GM18858 (cell line): ENCODE results near the gene PPT1.
"Not testable (repeated sequence)": the region's sequence is repeated elsewhere in the genome, so short reads cannot be mapped to it uniquely, and the experiment has no call there.

Experiments used
- ATAC-seq: cut with Tn5 transposase; IDR thresholded peaks from one replicate; pipeline ENCODE4 v1.9.1; 2021; ENCODE audit not compliant: unreplicated experiment

The PPT1 gene

DNA sequence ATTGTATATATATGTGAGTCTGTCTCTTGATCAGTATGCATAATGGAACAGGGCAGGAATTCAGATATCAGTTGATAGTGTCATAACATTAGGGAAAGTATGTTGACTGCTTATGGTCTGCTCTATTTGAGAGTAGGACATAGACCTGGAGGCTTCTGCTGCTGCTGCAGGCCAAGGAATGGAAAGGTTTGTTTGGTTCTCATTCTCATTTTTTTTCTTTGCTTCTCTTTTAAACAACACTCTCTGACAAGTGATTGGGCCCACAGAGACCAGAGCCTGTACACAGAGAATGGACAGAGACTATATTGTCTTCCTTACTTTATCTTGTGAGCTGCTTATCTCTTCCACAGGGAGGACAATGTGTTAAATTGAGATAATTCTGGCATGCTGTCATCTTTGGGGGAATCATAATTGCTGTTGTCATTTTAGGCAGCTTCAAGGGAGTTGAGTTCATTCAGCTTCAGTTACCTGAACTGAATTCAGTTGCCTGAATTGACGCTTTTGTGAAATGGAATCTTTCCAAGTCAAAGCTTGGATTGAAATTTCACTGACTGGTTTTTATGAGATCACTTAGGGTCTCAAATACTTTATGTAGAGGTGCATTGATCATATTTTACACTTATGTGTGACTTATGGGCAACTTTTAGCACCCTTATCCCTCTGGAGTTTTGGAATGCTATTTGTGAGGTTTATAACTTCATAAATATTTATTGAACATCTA is 39.6 kb downstream of the PPT1 start:
- ATAC-seq: no peak

DNA sequence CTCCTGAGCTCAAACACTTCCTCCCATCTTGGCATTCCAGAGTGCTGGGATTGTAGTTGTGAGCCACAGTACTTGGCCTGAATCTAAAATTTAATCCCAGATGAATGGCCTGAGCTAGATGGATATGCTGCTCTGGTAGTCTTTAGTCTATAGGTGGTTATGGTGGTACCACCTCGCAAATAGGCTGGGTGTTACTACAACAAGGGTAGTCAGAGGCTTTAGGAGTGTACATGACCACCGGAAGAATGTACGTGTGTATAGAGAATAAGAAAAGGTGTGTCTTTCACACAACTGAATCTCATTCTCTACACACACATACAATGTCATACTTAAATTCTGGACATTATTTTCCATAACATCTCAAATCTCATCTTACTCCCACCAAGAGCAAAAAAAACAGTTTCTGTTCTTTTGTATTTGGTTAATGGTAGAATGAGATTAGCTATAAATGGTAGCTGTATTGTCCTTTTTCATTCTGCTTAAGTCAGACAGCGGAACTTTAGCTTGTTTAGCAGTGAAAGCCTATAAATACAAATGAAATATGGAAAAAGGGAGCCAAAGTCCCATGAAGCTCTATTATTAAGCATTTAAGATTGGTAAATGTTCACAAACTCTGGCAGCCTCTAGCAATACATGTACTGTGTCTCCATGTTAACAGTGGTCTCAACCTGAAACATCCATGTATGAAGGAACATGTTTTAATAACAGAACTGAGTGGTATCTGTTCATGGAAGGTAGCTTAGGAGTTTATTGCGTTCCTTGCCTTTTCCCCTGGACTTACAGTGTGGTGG is 40.3 kb downstream of the PPT1 start:
- no peak for ATAC-seq

DNA sequence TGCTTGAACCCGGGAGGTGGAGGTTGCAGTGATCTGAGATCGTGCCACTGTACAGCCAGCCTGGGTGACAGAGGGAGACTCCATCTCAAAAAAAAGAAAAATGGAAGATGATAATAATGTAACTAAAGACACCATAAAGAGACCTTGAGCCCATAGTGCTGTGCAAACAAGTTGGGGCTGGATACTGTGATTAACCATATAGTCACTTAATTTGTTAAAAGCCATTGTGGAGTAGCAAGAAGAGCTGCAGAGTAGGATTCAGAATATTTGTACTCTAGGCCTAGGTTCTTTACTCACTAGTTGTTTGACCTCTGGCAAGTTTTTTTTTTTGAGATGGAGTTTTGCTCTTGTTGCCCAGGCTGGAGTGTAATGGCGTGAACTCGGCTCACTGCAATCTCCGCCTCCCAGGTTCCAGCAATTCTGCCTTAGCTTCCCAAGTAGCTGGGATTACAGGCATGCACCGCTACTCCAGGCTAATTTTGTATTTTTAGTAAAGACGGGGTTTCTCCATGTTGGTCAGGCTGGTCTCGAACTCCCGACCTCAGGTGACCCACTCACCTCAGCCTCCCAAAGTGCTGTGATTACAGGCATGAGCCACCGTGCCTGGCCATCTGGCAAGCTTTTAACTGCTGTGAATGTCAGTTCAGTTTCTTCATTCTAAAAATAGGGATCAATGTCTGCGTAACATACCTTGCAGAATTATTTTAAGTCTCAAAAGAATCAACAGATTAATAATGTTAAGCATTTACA is 43.7 kb downstream of the PPT1 start:
- ATAC-seq: no peak

DNA sequence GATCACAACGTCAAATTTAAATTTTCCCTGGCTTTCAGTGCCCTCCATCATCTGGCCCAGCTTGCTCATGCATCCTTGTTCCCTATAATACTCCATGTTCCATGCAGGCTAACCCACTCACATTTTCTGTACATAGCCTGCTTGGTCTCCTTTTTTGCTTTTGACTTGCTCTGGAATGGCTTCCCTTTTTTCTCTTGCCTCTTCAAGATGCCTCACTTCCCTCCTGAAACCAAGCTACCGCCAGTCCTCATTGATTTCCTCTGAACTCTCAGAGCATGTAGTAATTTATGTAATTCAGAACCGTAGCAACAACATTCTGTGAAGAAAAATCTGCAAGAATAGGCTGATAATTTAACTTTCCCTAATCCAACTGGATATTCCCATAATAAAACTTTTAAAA is 46.2 kb downstream of the PPT1 start:
- no peak for ATAC-seq

DNA sequence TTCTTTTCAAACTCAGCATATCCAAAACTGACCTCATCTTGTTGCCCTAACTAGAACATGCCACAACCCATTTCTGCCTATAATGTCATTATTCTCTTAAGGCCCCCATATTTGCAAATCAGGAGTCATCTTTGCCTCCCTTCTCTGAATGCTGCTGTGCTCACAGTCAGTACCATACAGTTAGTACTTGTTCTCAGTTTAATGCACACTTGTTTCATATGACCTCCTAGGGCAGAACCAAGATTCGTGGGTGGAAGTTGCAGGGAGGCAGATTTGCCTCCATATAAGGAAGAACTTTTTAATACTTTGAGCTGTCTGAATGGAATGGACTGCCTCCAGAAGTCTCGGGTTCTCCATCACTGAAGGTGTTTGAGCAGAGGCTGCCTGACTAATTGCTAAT is 47.3 kb downstream of the PPT1 start:
- no peak for ATAC-seq

DNA sequence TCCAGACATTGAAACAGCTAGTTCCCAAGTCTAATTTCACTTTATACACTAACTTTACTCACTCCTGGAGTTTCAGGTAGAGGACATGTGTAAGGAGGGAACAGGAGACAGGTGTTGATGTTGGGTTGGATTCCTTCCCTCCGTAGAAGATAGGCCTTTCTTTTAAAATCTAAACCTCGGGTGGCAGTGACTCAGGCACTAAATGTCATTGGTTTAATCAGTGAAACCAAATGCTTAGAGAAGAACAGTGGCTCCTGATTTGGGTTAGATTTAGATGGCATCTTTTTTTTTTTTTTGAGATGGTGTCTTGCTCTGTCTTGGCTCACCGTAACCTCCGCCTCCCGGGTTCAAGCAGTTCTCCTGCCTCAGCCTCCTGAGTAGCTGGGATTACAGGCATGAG is 49.3 kb downstream of the PPT1 start:
- no peak for ATAC-seq

DNA sequence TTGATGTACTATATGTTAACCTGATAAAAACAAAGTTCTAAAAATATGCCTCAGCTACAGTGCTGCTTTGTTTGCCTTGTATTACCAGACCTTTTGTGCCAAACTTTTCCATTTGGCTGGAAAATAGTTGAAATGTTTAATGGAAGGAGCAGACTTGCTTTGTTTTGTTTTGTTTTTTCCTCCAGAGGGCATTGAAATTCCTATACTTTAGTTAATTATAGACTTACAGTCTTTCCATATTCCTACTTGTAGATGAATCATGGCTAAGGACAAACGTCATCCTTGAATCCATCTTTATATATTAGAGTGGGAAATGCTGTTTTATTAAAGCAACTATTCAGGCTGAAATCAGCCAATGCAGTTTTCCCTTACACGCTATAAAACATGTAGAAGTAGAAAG is 49.8 kb downstream of the PPT1 start:
- ATAC-seq: no peak

DNA sequence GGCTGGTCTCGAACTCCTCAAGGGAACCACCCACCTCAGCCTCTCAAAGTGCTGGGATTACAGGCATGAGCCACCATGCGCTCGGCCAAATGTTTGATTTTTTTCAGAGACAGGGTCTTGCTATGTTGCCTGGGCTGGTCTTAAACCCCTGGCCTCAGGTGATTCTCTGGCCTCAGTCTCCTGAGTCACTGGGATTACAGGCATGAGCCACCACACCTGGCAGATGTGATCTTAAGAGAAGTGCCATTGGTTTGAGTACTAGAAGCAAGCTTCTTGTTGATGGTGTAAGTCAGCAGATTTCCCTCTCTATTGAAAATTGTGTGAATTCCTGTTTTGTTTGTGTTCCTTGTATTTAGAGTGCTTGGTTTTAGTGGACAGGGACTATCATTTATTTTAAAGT is 51.3 kb downstream of the PPT1 start:
- no peak for ATAC-seq

DNA sequence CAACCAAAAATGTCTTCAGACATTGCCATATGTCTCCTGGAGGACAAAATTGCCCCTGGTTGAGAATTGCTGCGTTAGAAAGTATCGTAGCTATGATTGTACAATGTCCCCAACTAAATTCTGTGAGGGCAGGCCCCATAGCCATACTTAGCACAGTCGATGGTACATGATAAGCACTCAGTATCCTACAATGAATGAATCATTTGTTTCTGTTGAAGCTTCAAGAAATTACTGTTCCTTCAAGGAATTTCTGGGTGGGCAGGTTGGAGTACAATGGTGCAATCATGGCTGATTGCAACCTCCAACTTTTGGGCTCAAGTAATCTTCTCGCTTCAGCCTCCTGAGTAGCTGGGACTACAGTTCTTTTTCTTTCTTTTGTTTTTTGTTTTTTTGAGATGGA is 51.9 kb downstream of the PPT1 start:
- no peak for ATAC-seq

DNA sequence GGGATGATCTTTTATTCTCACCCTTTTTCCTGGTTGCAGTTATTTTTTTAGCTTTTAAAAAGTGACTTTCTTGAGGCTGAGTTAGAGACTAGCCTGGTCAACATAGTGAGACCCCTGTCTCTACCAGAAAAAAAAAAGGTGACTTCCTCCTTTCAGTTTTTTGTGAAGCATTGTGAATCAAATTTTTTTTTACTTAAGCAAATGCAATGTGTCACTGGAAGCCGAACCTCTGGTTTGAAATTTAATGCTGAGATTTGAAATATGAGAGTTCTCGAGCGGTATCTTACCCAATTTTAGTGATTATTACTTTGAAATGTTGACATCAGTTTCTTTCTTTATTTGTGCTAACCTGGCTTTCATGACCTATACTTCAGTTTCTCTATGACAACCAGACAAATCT is 52.9 kb downstream of the PPT1 start:
- ATAC-seq: no peak

DNA sequence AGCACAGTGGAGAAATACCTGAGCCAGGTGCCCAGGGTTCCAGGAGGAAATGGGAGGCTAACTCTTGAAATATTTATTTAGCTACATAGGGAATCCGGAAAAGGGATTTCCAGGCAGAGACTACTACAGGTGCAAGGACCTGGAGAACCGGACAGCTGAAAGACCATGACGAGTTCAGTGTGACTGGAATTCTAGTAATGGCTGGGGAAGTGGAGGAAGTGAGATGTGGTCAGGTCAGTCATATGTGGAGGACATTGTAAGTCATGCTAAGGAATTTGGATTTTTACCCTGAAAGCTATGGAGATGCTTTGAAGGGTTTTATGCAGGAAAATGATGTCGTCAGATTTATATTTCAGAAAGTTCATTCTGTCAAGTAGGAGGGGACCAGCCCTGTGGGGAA is 54.7 kb downstream of the PPT1 start:
- ATAC-seq: no peak

DNA sequence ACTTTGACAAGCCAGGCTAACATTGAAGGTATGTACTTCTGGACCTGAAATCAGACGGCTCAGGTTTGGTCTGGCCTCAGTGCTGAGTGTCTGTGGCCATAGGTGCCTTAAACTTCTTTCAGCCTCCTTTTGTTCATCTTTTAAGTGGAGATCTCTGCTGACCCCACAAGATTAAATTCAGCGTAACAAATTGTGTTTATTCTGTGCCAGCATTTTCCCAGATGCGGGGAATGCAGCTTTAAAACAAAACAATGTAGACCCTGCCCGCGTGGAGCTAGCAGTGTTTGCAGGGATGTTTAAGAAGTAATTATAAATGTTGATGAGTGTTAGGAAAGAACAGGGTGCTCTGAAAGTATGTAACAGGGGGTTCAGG is 55.6 kb downstream of the PPT1 start:
- ATAC-seq: no peak

DNA sequence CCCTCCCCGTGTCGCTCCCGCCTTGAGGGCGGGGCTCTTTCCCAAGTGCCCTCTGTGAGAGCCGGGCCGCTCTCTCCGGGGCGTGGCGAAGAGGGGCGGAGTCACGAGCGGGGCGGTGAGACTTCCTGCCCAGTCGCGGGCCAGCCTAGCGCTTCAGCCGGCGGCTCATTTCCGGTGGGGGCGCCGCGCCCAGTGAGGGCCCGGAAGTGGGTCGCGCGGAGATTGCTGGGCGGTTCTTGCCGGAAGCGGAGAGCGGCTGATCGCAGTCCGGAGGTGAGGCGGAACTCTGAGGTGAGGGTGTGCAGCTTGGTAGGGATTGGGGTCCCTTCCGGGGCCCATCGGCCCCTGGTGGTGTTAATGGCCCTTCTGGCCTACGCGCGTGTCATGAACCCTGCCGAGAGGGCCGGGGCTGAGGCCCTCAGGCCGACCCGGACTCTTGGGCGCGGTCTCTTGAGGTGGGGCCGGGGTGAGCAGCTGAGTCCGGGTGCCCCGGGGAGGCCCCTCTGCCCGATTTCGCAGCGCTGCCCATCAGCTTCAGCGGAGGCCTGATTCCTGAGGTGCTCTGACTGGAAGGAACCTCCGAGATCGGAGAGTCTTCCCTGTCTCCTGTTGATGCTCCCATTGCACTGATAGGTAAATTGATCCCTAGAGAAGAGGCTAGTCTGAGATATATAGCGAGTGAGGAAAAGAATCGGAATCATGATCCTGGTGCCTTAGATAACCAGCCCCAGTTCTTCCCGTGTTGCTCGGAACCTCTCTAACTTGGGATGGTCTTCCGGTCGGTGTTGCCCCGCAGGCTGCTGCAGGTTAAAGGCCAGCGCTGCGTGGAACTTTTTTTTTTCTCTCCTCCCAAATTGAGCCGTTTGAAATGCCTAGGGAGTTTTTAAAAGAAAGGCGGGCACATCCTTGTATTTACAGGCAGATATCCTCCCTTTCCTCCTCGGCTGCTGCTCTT is 56.3 kb downstream of the PPT1 start, which contains the start of gene CAP1:
TSS of gene CAP1 (plus strand) at position 219 of the 955 bp plus-strand sequence. CDS start 18,618 bp downstream, outside the sequence.
- peak; percentile 70 for ATAC-seq

DNA sequence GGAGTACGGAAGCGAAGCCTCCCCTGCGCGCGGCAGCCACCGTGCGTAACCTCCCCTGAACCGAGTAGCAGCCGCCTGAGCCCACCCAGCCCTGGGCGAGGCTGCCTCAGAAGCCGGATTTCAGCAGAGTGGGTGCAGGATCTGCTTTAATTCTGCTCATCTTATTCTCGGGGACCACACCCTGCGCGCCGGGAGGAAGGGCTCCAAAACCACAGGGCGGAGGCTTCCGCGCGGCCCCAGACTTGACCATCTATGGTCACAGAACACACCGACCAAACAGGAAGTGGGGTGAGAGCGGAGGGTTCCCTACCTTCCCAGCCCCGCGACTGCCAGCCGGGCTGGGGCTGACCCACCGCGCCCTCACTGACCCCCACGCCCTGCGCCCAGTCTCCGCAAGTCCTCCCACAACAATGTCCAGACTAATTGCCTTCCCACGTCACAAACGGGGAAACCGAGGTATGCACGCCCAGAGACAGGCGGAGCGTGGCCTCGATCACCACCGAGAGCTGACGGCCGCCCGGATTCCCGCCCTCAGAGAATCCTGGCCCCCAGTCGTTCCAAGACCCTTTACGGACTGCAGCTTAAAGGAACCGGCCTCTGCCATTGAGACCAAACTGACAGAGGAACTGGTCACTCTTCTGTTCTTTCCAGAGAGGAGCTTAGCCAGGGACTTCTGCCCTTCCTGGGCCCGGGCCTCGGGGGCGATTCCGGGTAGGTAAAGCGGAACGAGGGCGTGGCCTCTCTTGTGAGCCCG is 57.1 kb downstream of the PPT1 start:
- peak; percentile 30 for ATAC-seq

DNA sequence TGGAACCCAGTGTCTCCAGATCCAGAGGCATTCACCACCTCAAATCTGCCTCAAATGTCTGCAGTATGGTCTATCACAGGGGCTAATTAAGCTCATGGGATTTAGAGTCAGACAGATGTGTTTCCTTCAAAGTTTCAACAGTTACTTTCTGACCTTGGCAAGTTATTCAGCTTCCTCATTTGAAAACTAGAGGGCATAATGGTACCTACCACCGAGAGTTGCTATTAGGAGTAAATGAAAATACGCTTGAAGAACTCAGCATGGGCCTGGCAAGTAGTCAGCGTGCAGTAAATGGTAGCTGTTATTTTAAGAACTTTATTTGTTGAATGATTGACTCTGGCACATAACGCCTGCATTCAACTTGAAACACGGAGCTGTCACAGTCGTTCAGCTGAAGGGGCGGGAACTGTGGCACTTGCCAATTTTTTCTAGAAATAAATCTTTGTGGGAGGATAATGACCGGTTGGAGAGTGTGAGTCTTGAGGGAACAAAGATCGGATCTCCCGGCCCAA is 57.8 kb downstream of the PPT1 start:
- peak; percentile 11 for ATAC-seq

DNA sequence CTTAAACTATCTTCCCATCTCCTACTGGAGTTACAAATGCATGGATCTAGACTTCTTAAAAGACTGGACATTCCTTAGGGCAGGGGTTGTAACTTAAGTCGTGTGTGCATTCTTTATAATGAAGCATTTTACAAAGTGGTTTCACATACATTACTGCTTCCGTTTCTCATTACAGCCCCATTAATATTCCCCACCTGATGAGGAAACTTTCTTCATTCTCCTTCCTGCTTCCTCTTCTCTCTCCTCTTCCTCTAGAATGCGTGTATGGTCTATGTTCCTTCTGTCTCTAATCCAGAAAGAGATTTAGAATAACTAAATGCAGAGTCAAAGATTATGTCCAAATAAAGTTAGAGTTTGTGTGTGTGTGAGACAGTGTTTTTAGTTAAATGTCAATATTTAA is 58.4 kb downstream of the PPT1 start:
- no peak for ATAC-seq

DNA sequence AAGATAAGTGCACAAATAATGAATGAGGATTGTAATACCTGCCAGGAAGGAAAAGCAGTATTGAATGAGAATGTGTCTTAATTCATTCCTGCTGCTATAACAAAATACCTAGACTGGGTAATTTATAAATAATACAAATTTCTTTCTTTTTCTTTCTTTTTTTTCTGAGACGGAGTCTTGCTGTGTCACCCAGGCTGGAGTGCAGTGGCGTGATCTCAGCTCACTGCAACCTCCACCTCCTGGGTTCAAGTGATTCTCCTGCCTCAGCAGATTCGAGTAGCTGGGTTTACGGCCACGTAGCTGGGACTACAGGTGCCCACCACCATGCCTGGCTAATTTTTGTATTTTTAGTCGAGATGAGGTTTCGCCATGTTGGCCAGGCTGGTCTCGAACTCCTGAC is 59.8 kb downstream of the PPT1 start:
- ATAC-seq: not testable (repeated sequence)

DNA sequence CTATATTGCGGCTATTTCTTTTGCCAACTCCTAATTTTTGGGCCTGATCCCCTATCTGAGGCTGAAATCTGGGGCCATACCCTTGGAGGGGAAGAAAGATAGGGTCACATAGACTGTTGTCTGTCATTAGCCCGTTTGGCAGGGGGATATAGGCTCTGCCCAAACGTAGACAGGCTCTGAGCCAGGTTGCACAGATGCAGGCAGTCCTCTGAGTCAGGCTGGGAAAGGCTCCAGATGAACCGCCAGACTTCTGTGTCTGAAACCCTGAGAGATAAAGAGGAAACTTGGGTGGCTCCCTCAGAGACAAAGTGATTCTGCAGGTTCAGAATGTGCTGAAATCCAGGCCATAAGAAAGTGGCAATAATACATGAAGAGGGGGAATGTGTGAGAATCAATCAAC is 60.5 kb downstream of the PPT1 start:
- ATAC-seq: no peak

DNA sequence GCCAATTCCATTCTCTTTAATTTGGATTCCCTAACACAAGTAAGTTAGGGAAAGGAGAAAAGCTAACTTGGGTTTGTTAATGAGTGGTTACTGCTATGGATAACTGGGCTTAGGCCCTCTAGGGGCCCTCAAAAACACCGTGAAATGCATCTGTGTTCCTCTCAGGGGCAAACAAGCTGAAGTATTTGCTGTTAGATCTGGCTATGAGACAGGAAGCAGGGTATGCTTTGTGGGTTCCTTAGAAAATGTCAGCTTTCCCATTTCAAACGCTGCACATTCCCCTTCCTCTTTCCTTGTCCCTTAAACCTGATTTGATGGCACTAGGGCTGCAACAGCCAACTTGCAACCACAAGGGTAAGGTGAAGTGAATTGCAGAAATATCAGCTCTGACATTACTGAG is 62.2 kb downstream of the PPT1 start:
- no peak for ATAC-seq
